Stimulated activated CD4-positive, alpha-beta T cell treated with anti-CD3 and anti-CD28 coated beads, Interleukin-15, amount 100 ng/mL, for 48 hours (primary cell): Measurements from ENCODE around the gene RALGPS1.
A peak's percentile ranks its signal among the peaks of the same experiment; 100 is the strongest.

Source experiments
- DNase-seq, 2 donors: peaks; one replicate each; pipeline ENCODE4 v3.0.0-alpha.2; 2020; ENCODE audit warnings: low read depth in 2 of 2

Gene RALGPS1, protein sequence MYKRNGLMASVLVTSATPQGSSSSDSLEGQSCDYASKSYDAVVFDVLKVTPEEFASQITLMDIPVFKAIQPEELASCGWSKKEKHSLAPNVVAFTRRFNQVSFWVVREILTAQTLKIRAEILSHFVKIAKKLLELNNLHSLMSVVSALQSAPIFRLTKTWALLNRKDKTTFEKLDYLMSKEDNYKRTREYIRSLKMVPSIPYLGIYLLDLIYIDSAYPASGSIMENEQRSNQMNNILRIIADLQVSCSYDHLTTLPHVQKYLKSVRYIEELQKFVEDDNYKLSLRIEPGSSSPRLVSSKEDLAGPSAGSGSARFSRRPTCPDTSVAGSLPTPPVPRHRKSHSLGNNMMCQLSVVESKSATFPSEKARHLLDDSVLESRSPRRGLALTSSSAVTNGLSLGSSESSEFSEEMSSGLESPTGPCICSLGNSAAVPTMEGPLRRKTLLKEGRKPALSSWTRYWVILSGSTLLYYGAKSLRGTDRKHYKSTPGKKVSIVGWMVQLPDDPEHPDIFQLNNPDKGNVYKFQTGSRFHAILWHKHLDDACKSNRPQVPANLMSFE

DNA sequence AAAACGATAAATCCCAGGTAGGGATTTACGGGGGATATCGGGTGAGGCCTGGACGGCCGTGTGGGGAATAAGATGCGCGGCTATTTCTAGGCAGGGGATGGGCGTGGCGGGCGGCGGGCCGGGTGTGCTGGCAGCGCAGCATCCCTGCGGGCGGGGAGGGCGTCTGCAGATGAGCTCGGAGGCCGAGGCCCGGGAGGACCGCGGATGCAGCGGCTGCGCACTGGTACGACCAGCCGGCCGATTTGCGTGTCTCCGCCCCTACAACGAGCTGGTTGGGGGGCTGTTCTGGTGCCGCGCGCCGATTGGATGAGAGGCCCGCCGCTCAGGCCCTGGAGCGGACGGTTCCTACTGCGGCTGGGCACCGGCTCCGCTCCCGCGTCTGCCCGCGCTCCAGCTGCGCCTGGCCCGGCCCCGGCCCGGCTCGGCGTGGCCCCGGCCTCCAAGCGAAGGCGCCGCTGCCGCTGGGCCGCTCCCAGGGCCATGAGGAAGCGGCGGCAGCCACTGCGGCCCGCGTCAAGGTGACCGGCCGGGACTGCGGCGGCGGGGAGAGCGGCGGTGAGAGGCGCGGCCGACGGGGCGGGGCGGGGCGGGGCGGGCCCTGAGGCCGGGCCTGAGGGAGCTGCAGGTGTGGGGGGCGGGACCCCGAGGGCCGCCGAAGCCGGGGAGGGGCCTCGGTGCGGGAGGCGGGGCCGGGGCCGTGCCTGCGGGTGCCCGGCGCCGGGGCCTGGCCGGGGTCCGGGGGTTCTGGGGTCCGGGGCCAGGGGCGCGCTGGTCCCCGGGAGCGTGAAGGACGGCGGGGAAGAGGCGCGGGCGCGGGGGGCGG is at the start of gene RALGPS1:
TSS of gene RALGPS1 (plus strand) at position 325 of the 823 bp plus-strand sequence. CDS start 47,508 bp downstream, outside the sequence.
- DNase-seq, result peak; percentile 76 to 89

DNA sequence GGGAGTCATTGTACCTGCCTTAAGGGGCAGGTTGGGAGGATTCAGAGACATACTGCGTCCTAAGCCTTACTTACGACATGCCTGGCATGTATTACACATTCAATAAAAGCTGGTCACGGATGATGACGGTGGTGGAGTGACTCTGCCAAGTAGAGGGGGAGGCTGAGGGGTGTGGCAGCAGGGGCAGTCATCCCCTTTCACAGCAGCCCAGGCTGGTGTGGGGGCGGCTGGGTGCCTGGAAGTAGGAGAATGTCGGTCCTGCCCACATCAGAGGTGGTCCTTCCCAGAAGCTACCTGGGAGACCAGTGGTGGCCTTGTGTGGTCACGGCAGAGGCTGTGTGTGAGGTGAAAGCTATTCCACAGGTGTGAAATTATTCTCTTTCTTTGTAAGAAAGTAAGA is 45.2 kb upstream of the RALGPS1 start:
- DNase-seq, result no peak

DNA sequence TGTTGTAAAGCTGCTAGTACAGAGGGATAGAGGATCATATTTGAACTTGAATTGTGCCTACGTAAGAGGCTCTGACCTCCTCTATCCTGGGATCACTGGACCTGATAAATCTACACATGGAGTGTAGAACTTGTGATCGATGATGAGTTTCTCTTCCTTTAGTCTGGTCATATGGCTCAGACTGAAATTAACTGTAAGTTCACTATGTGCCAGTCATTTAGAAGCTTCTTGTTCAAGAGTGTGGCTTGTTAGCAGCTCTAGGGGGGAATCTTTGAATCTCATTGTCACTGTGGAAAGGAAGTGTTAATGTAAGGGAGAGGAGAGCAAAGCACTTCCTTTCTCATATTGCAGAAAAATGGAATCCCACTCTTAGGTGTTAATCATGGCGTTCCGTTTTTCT is 42.1 kb upstream of the RALGPS1 start:
- DNase-seq, result no peak

DNA sequence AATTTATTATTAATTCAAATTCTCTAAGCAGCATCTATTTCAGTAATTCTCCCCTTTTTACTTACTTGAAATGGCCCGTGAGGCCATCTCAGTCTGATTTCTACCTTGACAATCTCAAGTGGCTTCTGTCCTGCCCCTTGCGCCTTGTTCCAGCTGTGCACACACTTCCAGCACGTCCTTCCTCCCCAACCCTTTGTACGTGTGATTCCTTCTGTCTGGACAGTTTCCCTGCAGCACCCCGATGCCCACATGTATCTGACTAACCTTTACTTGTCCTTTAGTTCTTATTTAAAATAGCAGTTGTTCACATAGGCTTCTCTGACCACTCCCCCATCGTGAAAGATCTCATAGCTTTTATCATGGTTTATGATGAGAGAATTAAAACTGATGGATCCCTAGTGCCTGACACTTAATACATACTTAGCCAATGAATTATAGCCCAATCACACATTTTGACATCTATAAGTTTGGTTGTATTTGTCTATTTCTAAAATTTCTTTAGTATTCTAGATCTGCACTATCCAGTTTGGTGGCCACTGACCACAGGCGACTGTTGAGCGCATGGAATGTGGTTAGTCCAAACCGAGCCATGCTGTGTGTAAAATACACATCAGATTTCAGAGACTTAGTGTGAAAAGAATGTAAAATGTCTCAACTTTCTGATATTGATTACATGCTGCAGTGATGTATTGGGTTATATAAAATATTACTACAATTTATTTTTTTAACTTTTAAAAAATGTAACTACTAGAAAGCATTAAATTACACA is 39.9 kb upstream of the RALGPS1 start:
- DNase-seq, result no peak

DNA sequence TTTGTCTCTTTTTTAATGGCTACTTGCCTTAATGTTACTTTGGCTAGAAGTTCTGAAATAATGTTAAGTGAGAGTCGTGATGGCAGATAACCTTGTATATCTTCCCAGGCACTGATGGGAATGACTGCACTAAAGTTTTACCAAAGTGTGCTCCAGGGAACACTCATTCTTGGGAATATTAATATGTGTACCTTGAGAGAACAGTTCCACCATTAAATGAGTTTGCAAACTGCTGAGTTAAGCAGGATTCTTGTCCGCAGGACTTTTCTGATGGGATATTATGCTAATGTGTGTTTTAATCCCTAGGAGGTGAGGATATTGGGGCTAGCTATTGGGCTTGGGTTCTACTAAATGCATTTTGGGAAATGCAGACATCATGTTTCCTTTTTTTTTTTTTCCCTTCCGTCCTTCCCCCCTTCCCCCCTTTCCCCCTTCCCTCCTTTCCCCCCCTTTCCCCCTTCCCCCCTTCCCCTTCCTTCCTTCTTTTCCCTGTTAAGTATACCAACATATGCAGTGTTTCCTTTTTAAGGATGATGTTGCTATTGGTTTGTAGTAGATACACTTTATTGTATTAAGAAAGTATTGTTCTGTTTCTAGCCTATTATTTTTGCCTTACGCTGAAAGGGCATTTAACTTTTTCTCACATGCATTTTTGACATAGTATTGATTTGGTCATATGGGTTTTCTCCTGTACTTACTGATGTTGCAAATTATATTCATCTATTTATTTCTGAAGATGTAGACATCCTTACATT is 38.6 kb upstream of the RALGPS1 start:
- DNase-seq, result no peak

DNA sequence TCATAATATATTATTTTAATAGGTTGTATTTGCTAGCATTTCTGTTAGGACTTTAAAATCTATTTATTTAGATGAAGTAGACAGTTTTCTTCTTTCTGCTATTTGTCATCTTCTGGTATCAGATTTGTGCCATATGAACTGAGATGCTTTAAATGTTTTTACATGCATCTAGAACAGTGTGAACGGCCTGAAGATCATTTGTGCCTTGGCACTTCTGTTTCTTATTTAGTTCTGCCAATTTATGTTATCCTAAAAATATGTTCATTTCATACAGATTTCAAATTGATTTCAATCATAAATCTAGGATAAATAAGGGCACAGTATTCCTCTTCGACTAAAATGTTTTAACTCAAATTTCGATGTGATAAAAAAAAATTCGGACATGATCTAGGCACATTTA is 38.1 kb upstream of the RALGPS1 start:
- DNase-seq, result no peak

DNA sequence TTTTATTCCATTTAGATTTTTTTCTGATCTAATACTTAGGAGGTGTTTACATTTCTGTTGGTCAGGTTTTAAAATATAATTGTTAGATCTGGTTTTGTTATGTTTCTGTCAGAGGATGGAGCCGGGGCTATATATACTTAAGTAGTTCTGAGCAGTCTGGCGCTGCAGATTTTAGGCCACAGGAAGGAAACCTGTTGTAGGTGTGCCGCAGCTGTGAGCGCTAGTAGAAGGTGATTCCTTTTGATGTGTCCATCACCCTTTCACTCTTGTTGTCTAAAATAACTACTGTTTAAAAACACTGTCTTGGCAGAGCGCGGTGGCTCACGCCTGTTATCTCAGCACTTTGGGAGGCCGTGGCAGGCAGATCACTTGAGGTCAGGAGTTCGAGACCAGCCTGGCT is 37.2 kb upstream of the RALGPS1 start:
- no peak for DNase-seq

DNA sequence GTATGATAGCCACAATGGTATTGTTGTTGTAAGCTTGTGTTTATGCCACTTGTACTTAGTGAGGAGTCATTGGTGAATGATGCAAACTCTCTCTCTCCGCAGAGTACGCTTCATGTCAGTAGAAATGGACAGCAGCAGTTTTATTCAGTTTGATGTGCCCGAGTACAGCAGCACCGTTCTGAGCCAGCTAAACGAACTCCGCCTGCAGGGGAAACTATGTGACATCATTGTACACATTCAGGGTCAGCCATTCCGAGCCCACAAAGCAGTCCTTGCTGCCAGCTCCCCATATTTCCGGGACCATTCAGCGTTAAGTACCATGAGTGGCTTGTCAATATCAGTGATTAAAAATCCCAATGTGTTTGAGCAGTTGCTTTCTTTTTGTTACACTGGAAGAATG is 35.3 kb upstream of the RALGPS1 start:
- no peak for DNase-seq

DNA sequence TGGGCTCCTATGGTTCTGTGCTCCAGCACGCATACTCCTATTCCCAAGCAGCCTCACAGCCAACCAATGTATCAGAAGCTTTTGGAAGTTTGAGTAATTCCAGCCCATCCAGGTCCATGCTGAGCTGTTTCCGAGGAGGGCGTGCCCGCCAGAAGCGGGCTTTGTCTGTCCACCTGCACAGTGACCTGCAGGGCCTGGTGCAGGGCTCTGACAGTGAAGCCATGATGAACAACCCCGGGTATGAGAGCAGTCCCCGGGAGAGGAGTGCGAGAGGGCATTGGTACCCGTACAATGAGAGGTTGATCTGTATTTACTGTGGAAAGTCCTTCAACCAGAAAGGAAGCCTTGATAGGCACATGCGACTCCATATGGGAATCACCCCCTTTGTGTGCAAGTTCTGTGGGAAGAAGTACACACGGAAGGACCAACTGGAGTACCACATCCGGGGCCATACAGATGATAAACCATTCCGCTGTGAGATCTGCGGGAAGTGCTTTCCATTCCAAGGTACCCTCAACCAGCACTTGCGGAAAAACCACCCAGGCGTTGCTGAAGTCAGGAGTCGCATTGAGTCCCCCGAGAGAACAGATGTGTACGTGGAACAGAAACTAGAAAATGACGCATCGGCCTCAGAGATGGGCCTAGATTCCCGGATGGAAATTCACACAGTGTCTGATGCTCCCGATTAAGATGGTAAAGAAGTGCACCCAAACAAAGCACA is 34.2 kb upstream of the RALGPS1 start:
- DNase-seq, result no peak

DNA sequence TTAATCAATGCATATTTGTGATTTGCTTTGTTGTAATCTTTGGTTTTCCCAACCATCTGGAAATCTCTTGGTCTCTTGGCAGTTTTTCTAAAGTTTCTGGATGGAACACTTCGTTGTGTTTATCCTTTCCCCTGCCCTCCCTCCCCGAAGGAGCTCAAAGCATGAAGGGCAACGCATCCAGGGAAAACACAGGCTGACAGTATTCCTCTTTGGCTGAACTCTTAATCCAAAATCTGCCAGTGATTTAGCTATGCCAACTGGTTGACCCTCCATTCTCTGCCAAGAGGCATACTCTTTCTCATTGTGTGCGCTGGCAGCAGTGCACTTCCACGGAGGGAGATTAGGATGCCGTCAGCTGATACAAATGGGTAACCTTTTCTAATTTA is 33.6 kb upstream of the RALGPS1 start:
- DNase-seq, result no peak

DNA sequence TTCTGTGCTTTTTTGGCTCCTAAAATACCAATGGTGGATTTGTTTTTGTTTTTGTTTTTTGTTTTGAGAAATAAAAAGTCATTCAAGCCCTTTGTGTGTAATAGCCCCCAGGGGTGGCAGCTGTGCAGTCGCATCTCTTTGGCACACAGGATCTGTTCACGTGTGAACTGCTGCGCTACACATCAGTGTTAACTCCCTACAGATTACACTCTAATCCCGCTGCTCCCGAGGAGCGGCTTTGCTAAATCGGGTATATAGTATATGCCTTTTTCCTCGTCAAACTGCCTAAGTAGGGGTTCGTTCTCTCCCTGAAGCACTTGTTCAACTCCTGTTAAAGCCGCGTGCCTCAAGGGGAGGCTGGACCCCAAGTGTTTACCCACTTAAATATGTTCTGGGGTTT is 31.8 kb upstream of the RALGPS1 start:
- no peak for DNase-seq

DNA sequence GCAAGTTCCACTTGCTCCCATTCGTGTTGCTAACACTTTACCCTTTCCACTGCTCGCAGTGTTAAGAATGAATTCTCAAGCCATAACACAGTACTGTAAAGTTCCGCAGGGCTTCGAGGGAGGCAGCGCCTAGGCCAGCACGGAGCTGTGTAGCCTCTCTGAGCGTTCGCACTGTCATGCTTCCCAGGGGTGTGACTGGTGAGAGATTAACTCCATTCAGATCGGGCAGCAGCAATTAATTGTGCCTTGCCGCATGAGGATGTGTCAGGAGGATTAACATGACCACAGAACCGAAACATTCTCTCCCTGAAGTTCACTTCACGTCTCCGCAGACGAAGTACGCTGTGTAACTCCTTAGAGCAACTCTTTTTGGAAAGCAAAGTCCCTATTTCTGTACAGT is 30.9 kb upstream of the RALGPS1 start:
- no peak for DNase-seq

DNA sequence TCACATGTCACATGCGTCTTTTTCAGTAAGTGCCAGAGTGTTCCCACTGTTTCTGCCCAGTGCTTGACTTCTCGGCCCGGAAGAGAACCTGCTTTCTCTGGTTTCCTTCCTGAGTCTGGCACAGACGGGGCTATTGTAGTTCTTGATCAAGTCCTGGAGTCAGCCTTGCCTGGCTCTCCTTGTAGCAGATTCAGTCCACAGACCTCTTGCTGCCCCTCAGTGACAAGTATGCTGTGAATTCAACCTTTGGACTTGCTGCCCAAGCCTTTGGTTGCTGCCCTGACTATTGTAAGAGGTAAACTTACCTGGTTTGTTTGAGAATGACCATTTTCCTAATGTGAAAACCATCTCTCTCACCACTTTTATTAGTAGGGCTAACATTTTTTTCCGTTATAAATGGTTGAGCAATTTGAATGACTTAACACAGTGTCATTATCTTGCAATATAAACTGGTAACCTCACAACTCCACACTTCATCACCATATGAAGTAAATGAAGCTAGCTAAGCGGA is 29.4 kb upstream of the RALGPS1 start:
- no peak for DNase-seq

DNA sequence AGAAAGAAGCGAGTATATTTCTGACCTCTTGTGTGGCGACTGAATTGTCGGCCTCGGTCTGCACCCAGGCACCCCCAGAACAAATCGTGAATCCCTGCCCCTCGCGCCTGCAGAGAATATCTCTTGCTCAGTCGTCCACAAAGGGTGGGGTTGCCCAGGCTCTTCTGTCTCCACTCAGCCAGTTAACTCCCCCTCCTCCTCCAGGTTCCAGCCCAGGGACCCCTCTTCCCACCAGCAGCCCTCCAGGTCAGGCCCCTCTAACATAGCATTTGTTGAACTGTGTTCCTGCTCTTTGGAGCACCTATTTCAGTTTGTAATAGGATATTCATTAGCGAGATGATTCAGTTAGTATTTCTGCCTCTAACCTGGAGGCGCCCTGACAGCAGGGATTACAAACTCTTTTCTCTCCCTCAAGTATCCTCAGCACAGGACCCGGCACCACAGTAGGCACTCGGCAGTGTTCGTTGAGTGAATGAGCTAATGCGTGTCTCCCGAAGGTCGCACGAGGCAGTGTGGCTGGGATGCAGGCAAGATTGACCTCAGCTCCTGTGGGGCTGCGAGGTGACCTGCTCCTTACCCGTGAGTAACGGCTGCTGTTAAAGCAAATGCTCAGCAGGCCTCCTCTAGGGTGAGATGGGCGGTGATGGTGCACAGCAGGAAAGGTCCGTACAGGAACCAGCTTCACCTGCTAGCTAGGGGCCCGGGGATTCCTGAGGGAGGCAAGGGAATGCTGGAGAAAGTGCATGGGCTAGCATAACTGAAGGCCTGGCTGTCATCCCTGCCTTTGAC is 28.4 kb upstream of the RALGPS1 start:
- DNase-seq, result no peak

DNA sequence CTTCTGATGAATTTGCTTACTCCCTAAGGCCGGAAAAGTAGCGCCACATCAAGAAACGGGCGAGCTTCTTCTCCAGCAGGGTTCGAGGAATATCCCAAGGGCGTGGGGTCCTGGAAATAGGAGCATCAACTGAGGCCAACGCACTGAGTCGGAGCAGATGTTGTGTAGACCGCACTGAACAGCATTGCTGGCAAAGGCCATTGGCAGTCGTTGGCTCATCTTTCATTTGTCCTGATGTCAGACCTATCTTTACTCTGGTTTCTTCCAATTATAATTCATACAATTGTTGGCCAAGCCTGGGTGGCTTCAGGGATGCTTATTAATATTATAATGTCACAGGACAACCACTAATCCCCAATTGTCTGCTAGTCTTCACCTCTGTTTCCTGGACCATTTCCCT is 27.7 kb upstream of the RALGPS1 start:
- DNase-seq, result no peak

DNA sequence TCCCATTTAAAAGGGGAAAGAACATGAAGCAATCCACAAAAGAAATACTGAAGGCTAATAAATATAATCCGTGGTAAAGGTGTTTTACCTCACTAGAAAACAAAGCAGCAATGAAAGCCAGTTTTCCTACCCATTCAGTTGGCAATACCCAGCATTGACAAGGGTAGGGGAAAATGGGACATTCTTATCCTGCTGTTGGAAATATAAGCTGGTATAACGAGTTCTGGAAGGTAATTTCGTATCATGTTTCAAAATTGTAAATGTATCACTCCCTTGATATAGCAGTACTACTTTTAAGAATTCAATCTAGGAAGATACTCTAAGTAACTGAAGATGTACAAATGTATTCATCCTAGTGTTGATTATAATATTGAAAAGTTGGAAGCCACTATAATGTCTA is 22.9 kb upstream of the RALGPS1 start:
- no peak for DNase-seq

DNA sequence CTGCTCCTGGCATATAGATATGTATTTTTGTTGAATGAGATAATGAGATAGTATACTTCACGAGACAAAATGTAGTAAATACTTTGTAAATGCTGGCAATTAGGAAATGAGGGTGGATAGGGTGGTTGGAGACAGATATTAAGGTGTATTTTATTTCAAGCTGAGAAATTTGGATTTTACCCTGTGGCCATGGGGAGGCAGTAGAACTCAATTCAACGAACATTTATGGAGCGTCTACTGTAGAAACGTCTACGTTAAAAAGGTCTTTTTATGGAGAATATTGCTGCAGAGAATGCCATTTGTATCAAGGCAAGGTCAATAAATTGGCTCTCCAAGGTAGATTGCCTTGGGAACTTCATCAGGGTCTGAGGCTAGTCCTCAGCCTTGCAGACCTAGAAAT is 21.5 kb upstream of the RALGPS1 start:
- no peak for DNase-seq

DNA sequence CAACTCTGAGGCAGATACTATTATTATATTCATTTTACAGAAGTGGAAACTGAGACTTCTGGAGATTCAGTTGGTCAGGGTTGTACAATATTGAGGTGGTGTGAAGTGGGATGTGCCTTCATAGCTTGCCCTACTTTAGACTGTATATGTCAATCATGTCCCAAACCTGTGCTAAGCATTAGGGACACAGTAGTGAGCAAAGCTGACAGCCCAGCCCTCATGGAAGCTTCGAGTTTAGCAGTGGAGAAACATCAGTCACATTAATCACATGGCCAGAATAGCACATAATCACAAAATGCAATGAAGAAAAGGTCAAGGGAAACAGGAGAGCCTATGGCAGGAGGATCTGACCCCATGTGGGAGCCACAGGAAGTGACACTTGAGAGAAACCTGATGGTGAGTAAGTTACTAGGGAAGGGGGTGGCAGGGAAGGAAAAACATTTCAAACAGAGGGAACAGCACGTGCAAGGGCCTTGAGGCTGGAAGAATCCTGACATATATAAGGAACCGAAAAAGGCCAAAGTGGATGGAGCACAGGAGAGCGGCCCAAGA is 20.5 kb upstream of the RALGPS1 start:
- no peak for DNase-seq

DNA sequence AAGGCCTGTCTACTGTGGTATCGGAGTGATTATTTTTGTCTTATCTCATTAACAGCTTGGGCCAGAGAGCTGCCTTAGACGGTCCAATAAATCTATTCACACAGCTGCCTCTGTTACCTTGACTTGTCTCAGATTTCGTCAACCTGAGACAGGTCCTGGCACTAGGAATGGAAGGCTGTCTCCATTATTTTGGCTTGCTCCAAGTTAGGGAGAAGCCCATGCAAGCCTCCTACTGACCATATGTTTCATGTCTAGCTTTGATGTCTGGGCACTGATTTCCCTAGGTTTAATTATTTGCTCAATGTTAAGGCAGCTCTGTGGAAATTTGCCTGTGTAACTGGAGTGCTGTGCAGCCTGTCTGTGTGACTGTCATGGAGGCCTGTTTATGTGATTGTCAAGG is 12.4 kb upstream of the RALGPS1 start:
- DNase-seq, result no peak
